Lung (tissue), 12 donors: Measurements from ENCODE around the gene FRMD4A. TPM values are rescaled to one million over a fixed set of nuclear protein-coding genes. Genes with fewer than 3 reads are reported as not detected.

Experiments used
- ATAC-seq: fragments of 200-7000 bp; cut with Tn5 transposase; one replicate; pipeline ENCODE4 v1.9.1; 2020; ENCODE audit warnings: moderate number of reproducible peaks; ENCODE audit not compliant: insufficient read depth, low FRiP score
- DNase-seq, 3 donors: peaks; one replicate each; pipeline ENCODE4 v3.0.0-alpha.2; 2013 to 2017
- H3K27ac ChIP-seq, 2 donors: one replicate each; pipeline ENCODE4 v1.5.1; 2013; ENCODE audit warnings: mild to moderate bottlenecking in 2 of 2, moderate library complexity in 2 of 2, control low read depth in 1 of 2, inconsistent platforms in 1 of 2, low read depth in 1 of 2, low read length in 1 of 2
- H3K27me3 ChIP-seq, 3 donors: one replicate each; pipeline ENCODE4 v1.5.1; 2013; ENCODE audit warnings: low read length in 2 of 3; ENCODE audit not compliant: control insufficient read depth in 3 of 3, insufficient read depth in 3 of 3
- H3K36me3 ChIP-seq, 4 donors: one replicate each; pipeline ENCODE4 v1.5.1; 2013; ENCODE audit warnings: low read length in 4 of 4, mild to moderate bottlenecking in 1 of 4, moderate library complexity in 1 of 4; ENCODE audit not compliant: control insufficient read depth in 4 of 4, insufficient read depth in 4 of 4
- H3K4me1 ChIP-seq, 5 donors: one replicate each; pipeline ENCODE4 v1.5.1; 2013; ENCODE audit warnings: low read length in 5 of 5, mild to moderate bottlenecking in 2 of 5, moderate library complexity in 1 of 5; ENCODE audit not compliant: control insufficient read depth in 5 of 5, insufficient read depth in 5 of 5
- H3K4me3 ChIP-seq: one replicate; pipeline ENCODE4 v1.5.1; 2013; ENCODE audit warnings: mild to moderate bottlenecking, control low read depth, moderate library complexity
- H3K9ac ChIP-seq, 2 donors: one replicate each; pipeline ENCODE4 v1.5.1; 2013; ENCODE audit warnings: low read length in 2 of 2, control low read depth in 1 of 2; ENCODE audit not compliant: insufficient read depth in 1 of 2
- H3K9me3 ChIP-seq, 4 donors: one replicate each; pipeline ENCODE4 v1.5.1; 2013; ENCODE audit warnings: low read length in 3 of 4, mild to moderate bottlenecking in 1 of 4, moderate library complexity in 1 of 4; ENCODE audit not compliant: control insufficient read depth in 4 of 4, insufficient read depth in 3 of 4
- CTCF ChIP-seq: IDR thresholded peaks from 2 replicates; pipeline ENCODE4 v1.5.1; 2012; ENCODE audit warnings: mild to moderate bottlenecking; ENCODE audit errors: control extremely low read depth, extremely low read depth
- WGBS, 2 donors: extraction: QIAGEN DNeasy Blood & Tissue Kit; methylation state at CpG; one replicate each; pipeline ENCODE4 v1.1.7; 2013; 5-methylcytosine and 5-hydroxymethylcytosine counted together
- polyA plus RNA-seq, 2 donors: library from polyadenylated mRNA; stranded (reverse); fragments of 200-250 nt; gene quantifications; one replicate each; pipeline ENCODE4 v1.2.1, GENCODE V29; 2013
- total RNA-seq, 2 donors: library from RNA; depleted of rRNA in 1 of 2; stranded (reverse); fragments of >200 nt in 1 of 2; gene quantifications; one replicate each; pipeline ENCODE4 v1.2.1, GENCODE V29; 2014 to 2021
- donor health status: control.
- donor health status: control.
- donor health status: Bipolar disorder and iron deficiency.
- donor health status: healthy.
- donor health status: DM: yes; HTN: yes; CAD: no.

FRMD4A gene
- total and polyA plus RNA-seq, 4 donors = 12.0 to 64.5 (median 29.3) TPM

- Histone ChIP-seq H3K4me3 (no peak overlapping the region), H3K4me1 (peaks cover 0 to 19% (median 10%) of the 10 kb centered on the region in 5 donors), H3K27me3 (peaks cover 0 to 2% (median 0%) of the 10 kb centered on the region in 3 donors), H3K36me3 (peaks cover 0 to 2% (median 0%) of the 10 kb centered on the region in 4 donors), H3K27ac (no peak overlapping the region), H3K9ac (peak overlapping the region in 1 of 2 donors; percentile 33), H3K9me3 (peaks cover 0 to 6% (median 3%) of the 10 kb centered on the region in 4 donors)
- 52 to 68% methylated on average over 7 of the region's 7 CpGs for WGBS, 2 donors
- TF ChIP-seq CTCF = no peak
- no peak for ATAC-seq
- peak; percentile 95 to 99 (median 99) for DNase-seq
Measured at GRCh38 chr10:13816195-13816925, 514.4 kb downstream of the FRMD4A start.

GRCh38 chr10:13815756-13816155 lies 515.0 kb downstream of the FRMD4A start:
- H3K27ac ChIP-seq = no peak overlapping the region
- no peak for DNase-seq
- TF ChIP-seq CTCF = no peak
- no peak overlapping the region for H3K4me3 ChIP-seq
- peaks cover 0 to 2% (median 0%) of the 10 kb centered on the region in 4 donors for H3K36me3 ChIP-seq
- H3K9me3 ChIP-seq = peaks cover 0 to 6% (median 3%) of the 10 kb centered on the region in 4 donors
- H3K9ac ChIP-seq = no peak overlapping the region
- no peak for ATAC-seq
- peaks cover 2 to 21% (median 6%) of the 10 kb centered on the region in 5 donors for H3K4me1 ChIP-seq
- peaks cover 0 to 2% (median 0%) of the 10 kb centered on the region in 3 donors for H3K27me3 ChIP-seq

GRCh38 chr10:13813550-13813949 lies 517.2 kb downstream of the FRMD4A start:
- H3K4me3 ChIP-seq = no peak overlapping the region
- no peak overlapping the region for H3K27ac ChIP-seq
- 89 to 95% methylated on average over 5 of the region's 5 CpGs for WGBS, 2 donors
- ATAC-seq (no peak), DNase-seq (peak; percentile 49 to 74 (median 68))
- H3K36me3 ChIP-seq = peaks cover 0 to 5% (median 1%) of the 10 kb centered on the region in 4 donors
- no peaks in the 10 kb centered on the region for H3K27me3 ChIP-seq
- no peak overlapping the region for H3K9ac ChIP-seq
- peaks cover 0 to 6% (median 3%) of the 10 kb centered on the region in 4 donors for H3K9me3 ChIP-seq
- no peak for TF ChIP-seq CTCF
- peaks cover 9 to 32% (median 17%) of the 10 kb centered on the region in 5 donors for H3K4me1 ChIP-seq
